ENCODE measurements around the gene ZNF282. TPM values are rescaled to one million over a fixed set of nuclear protein-coding genes. Genes with fewer than 3 reads are reported as not detected.
"Not testable (repeated sequence)": the region's sequence is repeated elsewhere in the genome, so short reads cannot be mapped to it uniquely, and the experiment has no call there.

The ZNF282 gene
- total RNA-seq, 1 experiment from 2014 or later: 44.0 TPM

DNA sequence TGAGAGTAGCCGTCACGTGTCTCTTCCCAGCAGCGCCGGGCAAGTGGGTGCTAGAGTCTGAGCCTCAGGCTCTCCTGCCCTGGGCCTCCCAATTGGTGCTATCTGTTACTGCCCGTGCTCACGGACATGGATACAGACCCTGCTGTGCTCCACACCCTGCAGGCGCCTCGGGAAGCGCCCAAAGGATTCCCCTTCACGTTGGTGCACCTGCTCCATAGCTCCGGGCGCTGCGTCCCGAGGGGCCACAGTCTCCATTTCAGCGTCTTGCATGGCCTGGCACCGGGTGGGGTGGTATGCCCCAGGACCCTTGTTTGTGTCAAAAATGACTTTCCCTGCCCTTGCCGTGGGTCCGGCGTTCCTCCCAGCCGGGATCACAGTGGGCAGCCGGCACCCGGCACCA lies 30.3 kb downstream of the ZNF282 start:
- no peak for DNase-seq
- no peaks in the 10 kb centered on the region for H3K9me3 ChIP-seq
- H3K4me1 Mint-ChIP-seq (ENCODE audit: low read depth, unreplicated experiment): no peaks in the 10 kb centered on the region
- no peaks in the 10 kb centered on the region for H3K9me3 Mint-ChIP-seq (ENCODE audit: unreplicated experiment)
- BruUV-seq (replicated peaks): no TSS peak
- no peak overlapping the region for H3K4me3 Mint-ChIP-seq (ENCODE audit: unreplicated experiment)
- ChIA-PET CTCF (interaction anchor here (0.7 kb wide), 1 partner anchor 8 kb away, joined by 3 read pairs; no protein-coding TSS in a partner anchor), POLR2A (no interaction called here)
- no peak overlapping the region for H3K27ac Mint-ChIP-seq (ENCODE audit: unreplicated experiment)
- no peaks in the 10 kb centered on the region for H3K27me3 Mint-ChIP-seq (ENCODE audit: insufficient read depth, unreplicated experiment)
- TF ChIP-seq, protein P1, sequence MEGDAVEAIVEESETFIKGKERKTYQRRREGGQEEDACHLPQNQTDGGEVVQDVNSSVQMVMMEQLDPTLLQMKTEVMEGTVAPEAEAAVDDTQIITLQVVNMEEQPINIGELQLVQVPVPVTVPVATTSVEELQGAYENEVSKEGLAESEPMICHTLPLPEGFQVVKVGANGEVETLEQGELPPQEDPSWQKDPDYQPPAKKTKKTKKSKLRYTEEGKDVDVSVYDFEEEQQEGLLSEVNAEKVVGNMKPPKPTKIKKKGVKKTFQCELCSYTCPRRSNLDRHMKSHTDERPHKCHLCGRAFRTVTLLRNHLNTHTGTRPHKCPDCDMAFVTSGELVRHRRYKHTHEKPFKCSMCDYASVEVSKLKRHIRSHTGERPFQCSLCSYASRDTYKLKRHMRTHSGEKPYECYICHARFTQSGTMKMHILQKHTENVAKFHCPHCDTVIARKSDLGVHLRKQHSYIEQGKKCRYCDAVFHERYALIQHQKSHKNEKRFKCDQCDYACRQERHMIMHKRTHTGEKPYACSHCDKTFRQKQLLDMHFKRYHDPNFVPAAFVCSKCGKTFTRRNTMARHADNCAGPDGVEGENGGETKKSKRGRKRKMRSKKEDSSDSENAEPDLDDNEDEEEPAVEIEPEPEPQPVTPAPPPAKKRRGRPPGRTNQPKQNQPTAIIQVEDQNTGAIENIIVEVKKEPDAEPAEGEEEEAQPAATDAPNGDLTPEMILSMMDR (IDR thresholded peaks at IDR 0.05; ENCODE audit: insufficient read depth in 1 of 2, low read depth in 1 of 2, low read length in 1 of 2, severe bottlenecking in 1 of 2, unreplicated experiment in 1 of 2): no peak
- H3K27me3 ChIP-seq (replicated peaks; ENCODE audit: control insufficient read depth, insufficient read depth, low read length): no peaks in the 10 kb centered on the region
- intact Hi-C loops (cut with micrococcal nuclease; ENCODE audit: unreplicated experiment): no loop called here
- peaks cover 60% of the 10 kb centered on the region for H3K36me3 Mint-ChIP-seq (ENCODE audit: insufficient read depth, unreplicated experiment)
- H3K4me3 ChIP-seq (ENCODE audit: low read depth, low read length): no peak overlapping the region
- H3K4me1 ChIP-seq: no peaks in the 10 kb centered on the region
- H3K36me3 ChIP-seq (ENCODE audit: control insufficient read depth, insufficient read depth, low read length): no peaks in the 10 kb centered on the region; the same call in 1 of the 2 replicates

DNA sequence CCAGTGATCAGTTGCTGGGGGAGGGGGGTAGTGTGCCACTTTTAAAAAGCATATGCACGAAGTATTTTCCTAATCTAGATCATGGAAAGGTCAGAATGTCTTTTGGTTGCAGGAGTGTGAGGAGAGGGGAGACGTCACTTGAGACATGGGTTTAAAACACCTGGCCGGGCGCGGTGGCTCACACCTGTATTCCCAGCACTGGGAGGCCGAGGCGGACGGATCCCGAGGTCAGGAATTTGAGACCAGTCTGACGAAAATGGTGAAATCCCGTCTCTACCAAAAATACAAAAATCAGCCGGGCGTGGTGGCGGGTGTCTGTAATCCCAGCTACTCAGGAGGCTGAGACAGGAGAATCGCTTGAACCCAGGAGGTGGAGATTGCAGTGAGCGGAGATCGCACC lies 31.0 kb downstream of the ZNF282 start:
- CTCF ChIA-PET; H3K36me3 ChIP-seq (ENCODE audit: control insufficient read depth, insufficient read depth, low read length); BruUV-seq (replicated peaks); H3K9me3 ChIP-seq; H3K4me3 Mint-ChIP-seq (ENCODE audit: unreplicated experiment); H3K27me3 ChIP-seq (replicated peaks; ENCODE audit: control insufficient read depth, insufficient read depth, low read length); intact Hi-C loops (cut with micrococcal nuclease; ENCODE audit: unreplicated experiment); H3K27ac Mint-ChIP-seq (ENCODE audit: unreplicated experiment); DNase-seq; POLR2A ChIA-PET; H3K9me3 Mint-ChIP-seq (ENCODE audit: unreplicated experiment); H3K4me1 Mint-ChIP-seq (ENCODE audit: low read depth, unreplicated experiment); H3K4me3 ChIP-seq (ENCODE audit: low read depth, low read length); H3K27me3 Mint-ChIP-seq (ENCODE audit: insufficient read depth, unreplicated experiment); H3K4me1 ChIP-seq: not testable (repeated sequence)
- peaks cover 58% of the 10 kb centered on the region for H3K36me3 Mint-ChIP-seq (ENCODE audit: insufficient read depth, unreplicated experiment)

DNA sequence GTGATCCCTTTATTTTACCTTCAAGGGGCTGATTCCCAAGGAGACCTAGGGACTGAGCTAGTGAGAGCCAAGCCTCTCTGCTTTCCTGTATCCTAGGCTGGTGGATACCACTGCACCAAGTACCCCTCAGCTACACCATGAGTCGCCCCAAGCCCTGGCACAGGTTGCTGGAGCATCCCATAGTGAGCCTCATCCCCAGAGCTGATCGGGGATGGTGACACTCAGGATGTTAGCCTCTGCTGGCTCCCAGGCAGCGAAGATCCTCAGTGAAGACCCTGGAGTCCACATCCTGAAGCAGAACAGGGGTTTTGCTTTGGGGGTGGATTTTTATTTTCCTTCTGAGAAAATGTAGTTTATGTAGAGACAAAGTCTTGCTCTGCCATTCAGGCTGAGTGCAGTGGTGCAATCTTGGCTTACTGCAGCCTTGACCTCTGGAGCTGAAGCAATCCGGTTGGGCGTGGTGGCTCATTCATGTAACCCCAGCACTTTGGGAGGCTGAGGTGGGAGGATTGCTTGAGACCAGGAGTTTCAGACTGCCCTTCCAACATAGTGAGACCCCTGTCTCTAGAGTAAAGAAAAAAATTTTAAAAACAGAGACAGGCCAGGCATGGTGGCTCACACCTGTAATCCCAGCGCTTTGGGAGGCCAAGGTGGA lies 31.6 kb downstream of the ZNF282 start:
- POLR2A ChIA-PET: no interaction called here

More for the DNA sequence above, 31.6 kb downstream of the ZNF282 start:
- Mint-ChIP-seq H3K27ac (ENCODE audit: unreplicated experiment) (no peak overlapping the region), H3K36me3 (ENCODE audit: insufficient read depth, unreplicated experiment) (peaks cover 52% of the 10 kb centered on the region), H3K27me3 (ENCODE audit: insufficient read depth, unreplicated experiment) (no peaks in the 10 kb centered on the region), H3K4me1 (ENCODE audit: low read depth, unreplicated experiment) (no peaks in the 10 kb centered on the region), H3K9me3 (ENCODE audit: unreplicated experiment) (no peaks in the 10 kb centered on the region), H3K4me3 (ENCODE audit: unreplicated experiment) (no peak overlapping the region)
- intact Hi-C loops (cut with micrococcal nuclease; ENCODE audit: unreplicated experiment): no loop called here
- Histone ChIP-seq H3K27me3 (replicated peaks; ENCODE audit: control insufficient read depth, insufficient read depth, low read length) (no peaks in the 10 kb centered on the region), H3K4me3 (ENCODE audit: low read depth, low read length) (no peak overlapping the region), H3K9me3 (no peaks in the 10 kb centered on the region), H3K36me3 (ENCODE audit: control insufficient read depth, insufficient read depth, low read length) (no peaks in the 10 kb centered on the region; the same call in 1 of the 2 replicates), H3K4me1 (no peaks in the 10 kb centered on the region)
- no TSS peak for BruUV-seq (replicated peaks)
- DNase-seq: no peak
- TF ChIP-seq, protein P1 (IDR thresholded peaks at IDR 0.05; ENCODE audit: insufficient read depth in 1 of 2, low read depth in 1 of 2, low read length in 1 of 2, severe bottlenecking in 1 of 2, unreplicated experiment in 1 of 2): no peak
- CTCF ChIA-PET: no interaction called here

All from Caco-2 (cell line).